Measurements from ENCODE around the gene CELF1. TPM values are rescaled to one million over a fixed set of nuclear protein-coding genes. Genes with fewer than 3 reads are reported as not detected.

CELF1 gene
- total and polyA plus RNA-seq, 2 of the 13 experiments (the other 11 are each of a cell fraction or from before 2014, with no cell fraction given), result 69.0 to 80.1 TPM

GRCh38 chr11:47552056-47552565 lies 821 bp downstream of the CELF1 start (continued):
- TF ChIP-seq ZBTB43 (CRISPR knock-in tag; conservative IDR thresholded peaks at IDR 0.05) (0 out of 2 replicates have a peak, but pooled peaks have one; percentile 13), KLF16 (CRISPR knock-in tag; IDR thresholded peaks at IDR 0.05) (peak in 1 of 2 experiments; percentile 4; a peak in 1 of 4 replicates), SALL1 (CRISPR knock-in tag; IDR thresholded peaks at IDR 0.05) (peak; percentile 28; the same call in 1 of the 2 replicates), ZBTB38 (CRISPR knock-in tag; IDR thresholded peaks at IDR 0.05) (no peak), BCL6 (CRISPR knock-in tag; IDR thresholded peaks at IDR 0.05) (no peak), KDM3A (CRISPR knock-in tag; IDR thresholded peaks at IDR 0.05; ENCODE audit: low read depth) (0 out of 2 replicates have a peak, but pooled peaks have one; percentile 7), ZNF703 (CRISPR knock-in tag; IDR thresholded peaks at IDR 0.05; ENCODE audit: borderline replicate concordance) (0 out of 2 replicates have a peak, but pooled peaks have one; percentile 15), SOX6 (IDR thresholded peaks at IDR 0.05) (no peak), SOX6 (CRISPR knock-in tag; IDR thresholded peaks at IDR 0.05) (no peak), KDM4B (CRISPR knock-in tag; IDR thresholded peaks at IDR 0.05) (0 out of 2 replicates have a peak, but pooled peaks have one; percentile 42), KMT2B (CRISPR knock-in tag; IDR thresholded peaks at IDR 0.05) (0 out of 2 replicates have a peak, but pooled peaks have one; percentile 39), GABPA (IDR thresholded peaks at IDR 0.05; ENCODE audit: low read depth, low read length) (no peak), GABPA (CRISPR knock-in tag; IDR thresholded peaks at IDR 0.05; ENCODE audit: low read depth) (0 out of 2 replicates have a peak, but pooled peaks have one; percentile 7), THAP9 (CRISPR knock-in tag; IDR thresholded peaks at IDR 0.05; ENCODE audit: borderline replicate concordance) (peak; percentile 43; the same call in 1 of the 2 replicates), ZNF720 (CRISPR knock-in tag; IDR thresholded peaks at IDR 0.05) (no peak), BCL3 (CRISPR knock-in tag; IDR thresholded peaks at IDR 0.05) (0 out of 2 replicates have a peak, but pooled peaks have one; percentile 16), BATF2 (CRISPR knock-in tag; IDR thresholded peaks at IDR 0.05) (0 out of 2 replicates have a peak, but pooled peaks have one; percentile 36), ZNF44 (CRISPR knock-in tag; IDR thresholded peaks at IDR 0.05) (0 out of 2 replicates have a peak, but pooled peaks have one; percentile 25), ZNF609 (CRISPR knock-in tag; IDR thresholded peaks at IDR 0.05; ENCODE audit: borderline replicate concordance) (0 out of 2 replicates have a peak, but pooled peaks have one; percentile 11)
